Kidney (tissue), 14 donors: ENCODE data around the gene DCHS2. TPM values are rescaled to one million over a fixed set of nuclear protein-coding genes. Genes with fewer than 3 reads are reported as not detected.

Experiments
- DNase-seq, 5 donors: peaks; one replicate each; pipeline ENCODE4 v3.0.0-alpha.2; 2013 to 2020
- FAIRE-seq: peaks from 2 replicates; lab custom pipeline; 2012; peaks lifted over from hg19 to GRCh38; lab: Jason Lieb, UNC
- H3K27ac ChIP-seq, 2 donors: one replicate each; pipeline ENCODE4 v1.7.0; 2013; ENCODE audit warnings: low read depth in 2 of 2, low read length in 2 of 2, inconsistent platforms in 1 of 2
- H3K27me3 ChIP-seq: one replicate; pipeline ENCODE4 v1.7.1; 2013; ENCODE audit warnings: low read length, inconsistent platforms; ENCODE audit not compliant: control insufficient read depth, insufficient read depth
- H3K36me3 ChIP-seq, 3 donors: one replicate each; pipeline versions ENCODE4 v1.7.0 to v1.7.1; 2013; ENCODE audit warnings: low read length in 3 of 3, control low read depth in 1 of 3, inconsistent platforms in 1 of 3; ENCODE audit not compliant: insufficient read depth in 3 of 3, control insufficient read depth in 2 of 3
- H3K4me1 ChIP-seq, 3 donors: one replicate each; pipeline versions ENCODE4 v1.7.0 to v1.7.1; 2013; ENCODE audit warnings: low read length in 3 of 3, inconsistent platforms in 1 of 3, low read depth in 1 of 3; ENCODE audit not compliant: control insufficient read depth in 2 of 3, insufficient read depth in 2 of 3
- H3K4me3 ChIP-seq, 3 donors: one replicate each; pipeline versions ENCODE4 v1.7.0 to v1.8.1; 2013; ENCODE audit warnings: low read length in 3 of 3, control low read depth in 1 of 3, inconsistent platforms in 1 of 3
- H3K9ac ChIP-seq, 3 donors: one replicate each; pipeline versions ENCODE4 v1.7.0 to v1.7.1; 2013; ENCODE audit warnings: low read length in 3 of 3, control low read depth in 1 of 3, inconsistent platforms in 1 of 3
- H3K9me3 ChIP-seq, 3 donors: one replicate each; pipeline versions ENCODE4 v1.7.0 to v1.7.1; 2013; ENCODE audit warnings: low read length in 3 of 3, control low read depth in 1 of 3, inconsistent platforms in 1 of 3; ENCODE audit not compliant: control insufficient read depth in 2 of 3, insufficient read depth in 1 of 3
- CTCF ChIP-seq: IDR thresholded peaks from 3 replicates; pipeline ENCODE4 v1.5.1; 2012; ENCODE audit warnings: mild to moderate bottlenecking, moderate library complexity, borderline replicate concordance; ENCODE audit not compliant: insufficient read depth; ENCODE audit errors: extremely low read depth
- intact Hi-C: fragments of 100-400 bp; cut with DNase I; formaldehyde crosslinking; loops from one replicate; pipeline ENCODE4 v1.11.1; 2022
- polyA plus RNA-seq: library from polyadenylated mRNA; stranded (reverse); fragments of 350-450 nt; fragmentation: Illumina TruSeq; extraction: RNeasy Lipid Tissue Mini Kit (QIAGEN cat#74804); gene quantifications from one replicate; pipeline ENCODE4 v1.2.3, GENCODE V29; 2014; ENCODE audit warnings: low read depth, low replicate concordance; ENCODE audit not compliant: insufficient read depth
- total RNA-seq: library from RNA; stranded (reverse); fragmentation: NEBNext Ultra II Directional; extraction: Animal tissue kit (Norgen Biotek cat#: 25700); gene quantifications from one replicate; pipeline ENCODE4 v1.2.1, GENCODE V29; 2021
- donor health status: control.
- donor health status: control.
- donor health status: control.
- donor health status: control.
- donor health status: control.
- donor health status: DM: yes; HTN: yes; CAD: no.
- donor health status: Normal renal cell carcinoma (clear cell type).

Gene DCHS2
- total and polyA plus RNA-seq, 2 donors from 2014 or later, result 0.47 TPM; not detected in 1

GRCh38 chr4:154348657-154349056, 142.9 kb downstream of the DCHS2 start:
- Histone ChIP-seq H3K9ac (no peak overlapping the region), H3K27me3 (no peaks in the 10 kb centered on the region), H3K4me1 (no peaks in the 10 kb centered on the region), H3K36me3 (no peaks in the 10 kb centered on the region), H3K4me3 (no peak overlapping the region), H3K27ac (no peak overlapping the region), H3K9me3 (no peaks in the 10 kb centered on the region)
- DNase-seq (no peak), FAIRE-seq (no peak)
- no peak for TF ChIP-seq CTCF
- intact Hi-C loops, result no loop called here

- no peak for FAIRE-seq
- no peaks in the 10 kb centered on the region for H3K4me1 ChIP-seq
Measured at GRCh38 chr4:154345359-154345758, 146.2 kb downstream of the DCHS2 start.

GRCh38 chr4:154344686-154345085, 146.9 kb downstream of the DCHS2 start:
- Histone ChIP-seq H3K9me3 (peaks cover 0 to 3% (median 0%) of the 10 kb centered on the region in 3 donors), H3K36me3 (no peaks in the 10 kb centered on the region), H3K27me3 (no peaks in the 10 kb centered on the region), H3K4me1 (no peaks in the 10 kb centered on the region), H3K27ac (no peak overlapping the region), H3K4me3 (no peak overlapping the region), H3K9ac (no peak overlapping the region)
- no peak for TF ChIP-seq CTCF
- no peak for FAIRE-seq
- no peak for DNase-seq
- intact Hi-C loops, result no loop called here

More at GRCh38 chr4:154345359-154345758, 146.2 kb downstream of the DCHS2 start:
- no peak overlapping the region for H3K27ac ChIP-seq
- no peak for TF ChIP-seq CTCF
- H3K27me3 ChIP-seq, result no peaks in the 10 kb centered on the region
- H3K9me3 ChIP-seq, result peaks cover 0 to 3% (median 0%) of the 10 kb centered on the region in 3 donors
- no peak for DNase-seq
- H3K36me3 ChIP-seq, result no peaks in the 10 kb centered on the region
- intact Hi-C loops, result no loop called here
- no peak overlapping the region for H3K4me3 ChIP-seq
- H3K9ac ChIP-seq, result no peak overlapping the region

GRCh38 chr4:154343651-154344050, 147.9 kb downstream of the DCHS2 start:
- no peak for DNase-seq
- Histone ChIP-seq H3K9ac (no peak overlapping the region), H3K27ac (no peak overlapping the region), H3K4me1 (no peaks in the 10 kb centered on the region), H3K27me3 (no peaks in the 10 kb centered on the region), H3K4me3 (no peak overlapping the region), H3K36me3 (no peaks in the 10 kb centered on the region), H3K9me3 (peaks cover 0 to 3% (median 0%) of the 10 kb centered on the region in 3 donors)
- intact Hi-C loops, result no loop called here
- TF ChIP-seq CTCF, result no peak
- no peak for FAIRE-seq
